Measurements from ENCODE around the gene PEPD.

Gene PEPD

DNA sequence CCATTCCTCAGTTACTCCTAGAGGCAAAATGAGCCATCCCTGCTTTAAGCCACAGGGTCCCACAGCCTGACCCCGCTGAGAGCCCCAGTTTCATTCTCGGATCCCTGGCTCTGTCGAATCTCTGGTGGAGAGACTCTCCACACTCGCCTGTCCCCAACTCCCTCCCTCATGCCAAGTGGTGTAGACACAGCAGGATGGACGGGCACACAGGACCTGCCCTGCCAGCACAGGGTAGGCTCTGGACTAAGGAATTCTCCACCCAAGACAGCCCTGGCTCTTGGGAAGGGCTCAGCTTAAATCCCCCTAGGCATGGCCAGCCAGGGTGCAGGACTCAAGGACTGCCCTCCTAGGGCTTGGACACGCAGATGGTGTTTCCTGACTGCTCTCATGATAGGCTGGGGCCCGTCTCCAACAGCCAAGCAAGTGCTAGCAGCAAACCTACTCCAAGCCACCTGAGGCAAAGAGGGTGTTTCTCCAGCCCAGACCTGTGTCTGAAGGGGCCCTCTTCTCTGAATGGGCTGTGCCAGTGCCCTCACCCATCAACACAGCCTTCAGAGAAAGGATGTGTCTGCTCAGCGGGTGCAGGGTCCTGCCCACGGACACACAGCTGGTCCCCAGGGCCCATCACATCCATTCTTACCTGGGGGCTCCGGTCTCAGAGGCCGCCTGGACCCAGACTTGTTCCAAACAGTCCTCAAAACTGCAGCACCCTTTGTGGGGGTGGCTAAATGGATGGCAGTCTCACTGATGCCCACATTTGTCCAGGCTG lies 65.3 kb downstream of the PEPD start:
- DNase-seq, result no peak

DNA sequence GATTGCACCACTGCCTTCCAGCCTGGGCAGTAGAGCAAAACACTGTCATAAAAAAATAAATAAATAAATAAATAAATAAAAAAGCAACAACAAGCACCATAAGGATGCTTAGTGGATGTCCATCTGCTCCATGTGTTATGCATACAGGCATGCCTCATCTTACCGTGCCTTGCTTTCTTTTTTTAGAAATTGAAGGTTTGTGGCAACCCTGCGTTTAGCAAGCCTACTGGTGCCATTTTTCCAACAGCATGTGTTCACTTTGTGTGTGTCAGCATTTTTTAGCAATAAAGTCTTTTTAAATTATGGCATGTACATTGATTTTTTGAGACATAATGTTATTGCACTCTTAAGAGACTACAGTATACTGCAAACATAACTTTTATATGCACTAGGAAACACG lies 68.3 kb downstream of the PEPD start:
- DNase-seq, result no peak

- no peak for DNase-seq
These were observed 70.9 kb downstream of the PEPD start for GRCh38 chr19:33450689-33451088.

DNA sequence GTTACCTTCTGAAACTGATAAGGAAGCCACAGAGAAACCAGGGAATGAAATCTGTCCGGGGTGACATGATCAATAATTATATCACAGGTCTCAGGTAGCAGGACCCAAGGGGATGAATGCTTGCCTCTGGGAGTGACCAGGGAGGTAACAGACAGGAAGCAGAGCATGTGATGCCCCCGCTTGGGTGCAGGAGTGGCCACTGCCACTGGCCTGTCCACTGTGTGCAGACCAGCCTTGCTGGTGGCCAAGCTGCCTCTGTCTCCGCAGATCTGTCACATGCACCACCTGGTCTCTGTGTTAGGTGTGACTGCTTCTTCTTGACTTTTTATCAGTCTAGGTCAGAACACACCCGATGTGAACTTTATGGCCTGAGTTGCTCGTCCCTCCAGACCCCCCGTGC lies 71.8 kb downstream of the PEPD start:
- no peak for DNase-seq

- no peak for DNase-seq
These were observed 73.5 kb downstream of the PEPD start for GRCh38 chr19:33448159-33448516.

DNA sequence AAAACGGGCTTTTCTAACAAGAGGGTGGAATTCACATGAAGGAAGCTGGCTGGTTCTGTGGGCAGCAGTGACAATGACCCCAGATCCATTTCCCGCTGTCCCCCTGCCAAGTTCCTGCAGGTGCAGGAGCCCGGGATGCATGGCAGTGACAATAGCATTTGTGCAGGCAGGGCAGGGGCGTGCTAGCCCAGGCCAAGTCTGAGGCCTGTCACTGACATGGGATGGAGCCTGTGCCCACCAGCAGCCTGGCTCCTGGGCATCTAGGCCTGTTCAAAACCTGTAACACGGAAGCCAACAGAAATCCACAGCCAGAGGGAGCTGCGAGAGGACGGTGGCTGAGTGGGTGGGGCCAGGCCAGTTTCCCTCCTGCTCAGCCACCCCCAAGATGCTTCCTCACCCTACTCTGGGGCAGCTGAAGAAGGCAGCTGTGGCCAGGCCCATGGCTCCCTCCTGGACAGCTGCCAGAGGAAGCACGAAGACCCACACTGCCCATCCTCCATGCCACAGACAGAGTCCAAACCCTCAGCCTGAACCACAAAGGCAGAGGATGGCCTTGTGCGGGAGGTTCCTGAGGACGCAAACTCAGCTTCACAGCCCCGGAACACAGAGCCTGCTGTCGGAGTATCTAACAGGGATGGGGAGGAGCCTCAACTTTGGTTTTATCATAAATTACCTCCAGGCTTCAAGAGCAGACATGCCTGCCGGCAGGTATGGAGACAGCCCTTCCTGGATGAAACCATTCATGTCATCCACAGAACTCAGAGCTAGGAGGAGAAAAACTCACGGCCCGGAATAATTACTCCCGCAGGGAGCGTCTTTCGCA lies 74.0 kb downstream of the PEPD start:
- DNase-seq, result no peak

DNA sequence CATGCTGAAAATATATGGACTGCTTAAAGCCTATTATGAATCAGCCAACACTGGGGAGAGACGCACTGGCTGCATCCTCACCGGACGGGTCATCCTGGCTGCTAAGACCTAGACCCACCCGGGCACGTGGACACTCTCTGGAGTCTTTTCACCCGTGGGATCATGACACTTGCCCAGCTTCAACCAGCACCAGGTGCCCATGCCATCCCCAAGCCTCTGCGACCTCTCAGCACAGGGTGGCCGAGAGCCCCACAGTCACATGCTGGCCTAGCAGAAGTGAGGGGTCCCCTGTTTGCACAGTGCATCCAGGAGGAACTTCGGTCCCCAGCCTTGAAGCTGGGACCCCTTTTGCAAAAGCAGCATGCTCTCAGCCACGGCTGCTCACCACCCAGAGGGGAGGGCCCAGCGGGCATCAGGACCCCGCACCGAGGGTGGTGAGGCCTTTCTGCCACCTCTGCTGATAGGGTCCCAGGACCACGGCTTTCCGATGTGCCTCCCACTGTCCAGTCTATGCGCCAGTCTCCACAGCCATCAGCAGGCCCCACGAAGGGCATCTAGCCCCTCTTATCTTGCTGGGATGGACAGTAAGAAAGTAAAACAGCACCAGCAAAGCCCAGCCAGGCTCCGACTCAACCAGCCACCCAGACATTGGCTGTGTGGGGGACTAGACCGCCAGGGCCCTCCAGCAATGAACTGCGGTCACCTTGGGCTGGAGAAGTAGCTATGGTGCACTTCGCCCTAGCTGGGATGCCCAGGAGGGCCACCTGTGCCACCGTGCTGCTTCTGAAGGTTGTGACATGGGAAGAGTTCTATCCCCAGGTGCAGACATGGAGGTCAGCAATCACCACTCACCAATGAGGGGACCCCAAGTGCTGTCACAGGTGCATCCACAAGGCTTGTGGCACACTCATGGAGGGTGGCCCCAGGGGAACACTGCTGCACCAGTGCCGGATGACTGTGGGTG lies 75.0 kb downstream of the PEPD start:
- DNase-seq, result no peak

- no peak for DNase-seq
These were observed 75.9 kb downstream of the PEPD start for GRCh38 chr19:33445442-33446329.

DNA sequence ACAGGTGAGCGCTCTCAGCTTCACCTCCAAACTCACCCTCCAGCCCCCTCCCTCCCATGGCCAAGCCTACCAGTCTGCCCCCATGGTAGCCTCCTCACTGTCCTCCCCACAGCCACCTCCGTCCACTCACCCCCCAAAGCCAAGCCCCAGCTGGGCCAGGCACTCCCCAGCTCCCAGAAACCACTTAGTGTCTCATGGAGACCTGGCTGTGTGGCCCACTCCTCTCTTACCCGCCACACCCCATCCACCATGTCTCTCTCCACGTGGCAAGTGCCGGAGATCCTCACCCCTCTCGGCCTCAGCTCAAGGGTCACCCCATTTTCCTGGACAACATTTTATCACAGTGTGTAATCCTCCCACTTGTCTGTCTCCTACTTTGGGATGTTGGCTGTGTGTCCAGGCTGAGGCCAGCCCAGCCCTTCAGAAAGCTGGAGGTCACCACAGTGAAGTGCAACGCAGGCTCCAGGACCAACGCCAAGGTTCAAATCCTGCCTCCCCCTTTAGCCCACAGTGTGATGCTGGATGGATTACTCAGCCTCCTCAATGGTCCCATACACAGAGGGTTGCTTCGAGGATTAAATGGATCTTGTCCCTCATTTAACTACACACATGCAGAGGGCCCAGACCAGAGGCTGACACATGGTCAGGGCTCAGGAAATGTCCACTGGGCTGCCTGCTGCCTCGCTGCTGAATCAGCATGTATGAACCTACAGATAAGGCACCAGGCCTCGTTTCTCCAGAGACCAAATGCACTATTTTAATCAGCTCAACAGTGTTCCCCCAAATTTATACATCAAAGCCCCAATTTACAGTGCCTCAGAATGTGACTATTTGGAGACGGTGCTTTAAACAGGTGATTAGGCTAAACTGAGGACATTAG lies 76.8 kb downstream of the PEPD start:
- no peak for DNase-seq

GRCh38 chr19:33443638-33444561 lies 77.7 kb downstream of the PEPD start:
- DNase-seq, result no peak

GRCh38 chr19:33442706-33443105 lies 78.9 kb downstream of the PEPD start:
- DNase-seq, result no peak

DNA sequence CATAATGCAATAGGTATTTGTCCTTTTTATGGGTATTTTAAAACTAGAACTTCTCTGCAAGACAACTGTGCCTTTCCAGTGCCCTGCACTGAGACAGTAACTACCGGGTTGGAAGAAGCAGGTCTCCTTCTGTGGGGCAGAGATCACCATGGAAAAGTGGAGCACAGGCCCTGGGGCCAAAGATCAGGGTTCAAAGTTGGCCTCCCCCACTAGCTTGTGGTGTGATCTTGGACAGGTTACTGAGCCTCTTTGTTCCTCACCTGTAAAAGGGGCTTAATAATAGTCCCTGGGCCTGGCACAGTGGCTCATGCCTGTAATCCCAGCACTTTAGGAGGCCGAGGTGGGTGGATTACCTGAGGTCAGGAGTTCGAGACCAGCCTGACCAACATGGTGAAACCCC lies 79.8 kb downstream of the PEPD start:
- no peak for DNase-seq

- DNase-seq, result no peak
These were observed 80.3 kb downstream of the PEPD start for GRCh38 chr19:33441277-33441699.

GRCh38 chr19:33440682-33441081 lies 80.9 kb downstream of the PEPD start:
- no peak for DNase-seq

- no peak for DNase-seq
These were observed 81.3 kb downstream of the PEPD start for GRCh38 chr19:33440241-33440640.

GRCh38 chr19:33438987-33439781 lies 82.4 kb downstream of the PEPD start:
- no peak for DNase-seq

- DNase-seq, result no peak
These were observed 83.5 kb downstream of the PEPD start for GRCh38 chr19:33437821-33438671.

DNA sequence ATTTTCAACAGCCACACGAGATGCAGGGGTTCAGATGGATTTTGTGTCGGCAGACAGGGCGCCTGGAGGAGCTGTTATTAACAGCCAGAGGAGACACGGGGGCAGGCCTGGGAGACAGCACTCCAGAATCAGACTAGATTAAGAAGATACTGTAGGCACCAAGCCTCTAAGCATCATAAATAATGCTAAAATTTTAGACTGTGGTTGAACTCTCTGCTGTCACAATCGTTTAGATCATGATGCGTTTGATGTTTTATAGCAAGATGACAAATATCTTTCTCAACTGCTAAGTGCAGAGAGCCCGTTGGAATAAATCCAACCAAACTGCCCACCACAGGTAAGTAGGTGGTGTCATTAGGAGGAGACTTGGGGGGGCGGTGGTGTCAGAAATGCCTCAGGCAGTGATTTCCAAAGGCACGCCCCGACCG lies 84.2 kb downstream of the PEPD start:
- DNase-seq, result no peak
